GM23248 (cell line): ENCODE measurements around the gene KCTD12.

Source experiments
- EZH2 ChIP-seq: fragments of 200-600 bp; sonication (generic); IDR thresholded peaks from 2 replicates; pipeline ENCODE4 v1.6.1; 2018; ENCODE audit warnings: antibody characterized with exemption, mild to moderate bottlenecking; ENCODE audit not compliant: insufficient read depth, poor library complexity, severe bottlenecking
- EZH2phosphoT487 ChIP-seq: fragments of 200-600 bp; sonication (generic); IDR thresholded peaks from 2 replicates; pipeline ENCODE4 v1.6.1; 2018; ENCODE audit warnings: antibody characterized with exemption, moderate library complexity, mild to moderate bottlenecking, low read depth; ENCODE audit not compliant: insufficient read depth

GRCh38 chr13:76894401-76895110 is 8.4 kb upstream of the KCTD12 start:
- TF ChIP-seq EZH2 (no peak), EZH2phosphoT487 (no peak)
